SJSA1 (cell line): ENCODE data around the gene PRDM2. TPM values are rescaled to one million over a fixed set of nuclear protein-coding genes. Genes with fewer than 3 reads are reported as not detected.
"Not testable (repeated sequence)": the region's sequence is repeated elsewhere in the genome, so short reads cannot be mapped to it uniquely, and the experiment has no call there.

Experiments used
- DNase-seq, 2 experiments: peaks; one replicate each; pipeline ENCODE4 v3.0.0-alpha.2; 2015 to 2020; ENCODE audit warnings: low spot score in 2 of 2, low read depth in 1 of 2
- H3K27ac ChIP-seq: fragments of 250-450 bp; sonication (Bioruptor Pico); 2 replicates; pipeline ENCODE4 v1.5.1; 2020; ENCODE audit warnings: mild to moderate bottlenecking, moderate library complexity
- H3K27me3 ChIP-seq: fragments of 250-450 bp; sonication (Bioruptor Pico); replicated peaks from 2 replicates; pipeline ENCODE4 v1.5.1; 2020; ENCODE audit warnings: mild to moderate bottlenecking, moderate library complexity
- H3K36me3 ChIP-seq: fragments of 250-450 bp; sonication (Bioruptor Pico); 2 replicates; pipeline ENCODE4 v1.5.1; 2020; ENCODE audit warnings: mild to moderate bottlenecking
- H3K4me1 ChIP-seq: fragments of 250-450 bp; sonication (Bioruptor Pico); replicated peaks from 2 replicates; pipeline ENCODE4 v1.6.1; 2021; ENCODE audit warnings: mild to moderate bottlenecking
- H3K4me3 ChIP-seq: fragments of 250-450 bp; sonication (Bioruptor Pico); 2 replicates; pipeline ENCODE4 v1.5.1; 2020; ENCODE audit warnings: mild to moderate bottlenecking
- H3K9me3 ChIP-seq: fragments of 250-450 bp; sonication (Bioruptor Pico); replicated peaks from 2 replicates; pipeline ENCODE4 v1.5.1; 2020; ENCODE audit warnings: mild to moderate bottlenecking
- total RNA-seq: library from RNA; depleted of rRNA; stranded (reverse); fragments of >200 nt; shearing (Covaris generic); gene quantifications from 2 replicates; pipeline ENCODE4 v1.2.3, GENCODE V29; 2014

The PRDM2 gene
- total RNA-seq, 1 experiment from 2014 or later, result 13.9 TPM

GRCh38 chr1:13703558-13704490 is 3.8 kb downstream of the PRDM2 start:
- Histone ChIP-seq H3K9me3 (0 out of 2 replicates have a peak, but pooled peaks cover 2% of the 10 kb centered on the region), H3K36me3 (peaks cover 7% of the 10 kb centered on the region; the same call in 1 of the 2 replicates), H3K27ac (no peak overlapping the region), H3K27me3 (no peaks in the 10 kb centered on the region), H3K4me1 (peaks cover 16% of the 10 kb centered on the region), H3K4me3 (no peak overlapping the region)
- no peak for DNase-seq

- H3K4me1 ChIP-seq, result no peaks in the 10 kb centered on the region
- no peaks in the 10 kb centered on the region for H3K27me3 ChIP-seq
- no peak for DNase-seq
- no peak overlapping the region for H3K4me3 ChIP-seq
- H3K27ac ChIP-seq, result no peak overlapping the region
- no peaks in the 10 kb centered on the region for H3K36me3 ChIP-seq
- H3K9me3 ChIP-seq, result no peaks in the 10 kb centered on the region
Observed at GRCh38 chr1:13706046-13706445, 6.1 kb downstream of the PRDM2 start.

GRCh38 chr1:13707164-13707563 is 7.2 kb downstream of the PRDM2 start:
- H3K27ac ChIP-seq, result no peak overlapping the region
- no peaks in the 10 kb centered on the region for H3K36me3 ChIP-seq
- H3K4me1 ChIP-seq, result no peaks in the 10 kb centered on the region
- H3K9me3 ChIP-seq, result no peaks in the 10 kb centered on the region
- H3K4me3 ChIP-seq, result no peak overlapping the region
- H3K27me3 ChIP-seq, result no peaks in the 10 kb centered on the region
- no peak for DNase-seq

- Histone ChIP-seq H3K27ac (no peak overlapping the region), H3K4me1 (no peaks in the 10 kb centered on the region), H3K27me3 (no peaks in the 10 kb centered on the region), H3K36me3 (no peaks in the 10 kb centered on the region), H3K9me3 (no peaks in the 10 kb centered on the region), H3K4me3 (no peak overlapping the region)
- DNase-seq, result no peak
Observed at GRCh38 chr1:13708380-13708982, 8.5 kb downstream of the PRDM2 start.

- no peak for DNase-seq
- no peak overlapping the region for H3K4me3 ChIP-seq
- H3K9me3 ChIP-seq, result no peaks in the 10 kb centered on the region
- H3K27me3 ChIP-seq, result no peaks in the 10 kb centered on the region
- H3K27ac ChIP-seq, result no peak overlapping the region
- no peaks in the 10 kb centered on the region for H3K36me3 ChIP-seq
- 0 out of 2 replicates have a peak, but pooled peaks cover under 1% of the 10 kb centered on the region for H3K4me1 ChIP-seq
Observed at GRCh38 chr1:13710086-13710485, 10.1 kb downstream of the PRDM2 start.

- Histone ChIP-seq H3K36me3 (no peaks in the 10 kb centered on the region), H3K9me3 (no peaks in the 10 kb centered on the region), H3K27me3 (no peaks in the 10 kb centered on the region), H3K4me3 (no peak overlapping the region), H3K4me1 (peaks cover 8% of the 10 kb centered on the region; the same call in 1 of the 2 replicates), H3K27ac (no peak overlapping the region; the same call in 1 of the 2 replicates)
- DNase-seq, result no peak
Observed at GRCh38 chr1:13714851-13715250, 14.9 kb downstream of the PRDM2 start.

- not testable (repeated sequence) for H3K27me3 ChIP-seq, H3K9me3 ChIP-seq, H3K36me3 ChIP-seq, H3K4me3 ChIP-seq, H3K27ac ChIP-seq, H3K4me1 ChIP-seq
- DNase-seq, result peak in 1 of 2 experiments; percentile 41
Observed at GRCh38 chr1:13715616-13716287, 15.8 kb downstream of the PRDM2 start.

- Histone ChIP-seq H3K9me3 (no peaks in the 10 kb centered on the region), H3K27me3 (no peaks in the 10 kb centered on the region), H3K4me3 (no peak overlapping the region), H3K27ac (no peak overlapping the region), H3K4me1 (0 out of 2 replicates have a peak, but pooled peaks cover 3% of the 10 kb centered on the region), H3K36me3 (no peaks in the 10 kb centered on the region)
- no peak for DNase-seq
Observed at GRCh38 chr1:13722808-13723360, 22.9 kb downstream of the PRDM2 start.

- Histone ChIP-seq H3K4me1 (0 out of 2 replicates have a peak, but pooled peaks cover 3% of the 10 kb centered on the region), H3K4me3 (no peak overlapping the region), H3K9me3 (no peaks in the 10 kb centered on the region), H3K27me3 (no peaks in the 10 kb centered on the region), H3K36me3 (no peaks in the 10 kb centered on the region), H3K27ac (no peak overlapping the region)
- no peak for DNase-seq
Observed at GRCh38 chr1:13723810-13724209, 23.8 kb downstream of the PRDM2 start.

GRCh38 chr1:13725714-13726175 is 25.8 kb downstream of the PRDM2 start:
- Histone ChIP-seq H3K4me1 (no peaks in the 10 kb centered on the region), H3K36me3 (no peaks in the 10 kb centered on the region), H3K4me3 (no peak overlapping the region), H3K27me3 (no peaks in the 10 kb centered on the region), H3K27ac (no peak overlapping the region), H3K9me3 (no peaks in the 10 kb centered on the region)
- peak in 1 of 2 experiments; percentile 14 for DNase-seq

- H3K4me3 ChIP-seq, result no peak overlapping the region
- no peak for DNase-seq
- no peaks in the 10 kb centered on the region for H3K9me3 ChIP-seq
- H3K27me3 ChIP-seq, result no peaks in the 10 kb centered on the region
- no peak overlapping the region for H3K27ac ChIP-seq
- no peaks in the 10 kb centered on the region for H3K4me1 ChIP-seq
- no peaks in the 10 kb centered on the region for H3K36me3 ChIP-seq
Observed at GRCh38 chr1:13728091-13728715, 28.2 kb downstream of the PRDM2 start.

- no peak overlapping the region for H3K4me3 ChIP-seq
- no peaks in the 10 kb centered on the region for H3K27me3 ChIP-seq
- DNase-seq, result no peak
- no peaks in the 10 kb centered on the region for H3K9me3 ChIP-seq
- H3K4me1 ChIP-seq, result no peaks in the 10 kb centered on the region
- no peak overlapping the region for H3K27ac ChIP-seq
- H3K36me3 ChIP-seq, result no peaks in the 10 kb centered on the region
Observed at GRCh38 chr1:13730291-13730690, 30.3 kb downstream of the PRDM2 start.
